HAP-1 (cell line): ENCODE results near the gene MAGI2.

ENCODE experiments used
- DNase-seq, 2 experiments: peaks; one replicate each; pipeline ENCODE4 v3.0.0-alpha.2; 2016 to 2020; ENCODE audit warnings: low spot score in 2 of 2
- H3K27me3 ChIP-seq: fragments of 250-450 bp; sonication (Bioruptor Pico); 2 replicates; pipeline ENCODE4 v1.5.1; 2020; ENCODE audit warnings: low read depth, mild to moderate bottlenecking, moderate library complexity
- H3K36me3 ChIP-seq: fragments of 250-450 bp; sonication (Bioruptor Pico); replicated peaks from 2 replicates; pipeline ENCODE4 v1.5.1; 2020; ENCODE audit warnings: mild to moderate bottlenecking
- H3K4me1 ChIP-seq: fragments of 250-450 bp; sonication (Bioruptor Pico); 2 replicates; pipeline ENCODE4 v1.5.1; 2020; ENCODE audit warnings: mild to moderate bottlenecking
- H3K4me3 ChIP-seq: fragments of 250-450 bp; sonication (Bioruptor Pico); 2 replicates; pipeline ENCODE4 v1.5.1; 2020; ENCODE audit warnings: mild to moderate bottlenecking, moderate library complexity
- H3K9me3 ChIP-seq: fragments of 250-450 bp; sonication (Bioruptor Pico); 2 replicates; pipeline ENCODE4 v1.5.1; 2020; ENCODE audit warnings: mild to moderate bottlenecking, moderate library complexity
- in situ Hi-C: fragments of 300-500 bp; cut with MboI; formaldehyde crosslinking; loops from 3 replicates; pipeline ENCODE4 v1.14.3; 2020; ENCODE audit warnings: low sequenced_read_pairs, inconsistent platforms, mixed read lengths

Gene MAGI2

GRCh38 chr7:78786055-78786454, 667.4 kb downstream of the MAGI2 start:
- no peaks in the 10 kb centered on the region for H3K9me3 ChIP-seq
- in situ Hi-C loops, result no loop called here
- no peak overlapping the region for H3K4me3 ChIP-seq

DNA sequence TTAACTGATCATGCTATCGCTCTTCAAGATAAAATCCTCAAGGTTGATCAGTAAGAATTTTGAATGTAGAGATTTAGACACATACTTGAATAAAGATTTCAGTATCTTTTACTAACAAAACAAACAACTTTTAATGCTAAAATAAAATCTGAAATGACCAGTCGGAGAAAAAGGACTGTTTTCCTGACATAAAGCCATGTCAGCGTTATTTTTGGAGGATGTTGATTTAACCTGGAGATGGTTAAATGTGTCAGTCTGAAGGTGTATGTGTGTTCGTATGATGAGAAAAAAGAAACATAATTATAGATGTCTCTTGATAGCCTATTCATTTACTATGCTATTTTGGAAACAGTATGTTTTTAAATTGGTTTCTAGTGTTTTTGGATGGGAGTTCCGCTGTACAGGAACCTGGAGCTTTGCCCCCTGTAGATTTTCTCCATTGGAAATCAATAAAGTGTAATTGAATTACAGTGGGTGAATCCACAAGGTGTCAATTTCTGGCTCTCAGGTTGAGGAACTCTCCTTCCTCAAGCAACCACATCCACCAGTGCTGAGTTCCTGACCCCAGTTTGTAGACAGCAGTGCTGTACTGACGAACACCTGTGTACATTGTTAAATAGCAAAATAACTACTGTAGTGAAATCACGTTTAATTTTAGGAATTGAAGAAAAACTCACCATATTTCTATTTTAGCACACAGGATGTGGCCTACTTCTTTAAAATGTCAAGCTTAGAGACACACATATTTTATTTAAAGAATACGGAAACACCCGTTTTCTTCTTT, 670.1 kb downstream of the MAGI2 start:
- in situ Hi-C loops, result no loop called here
- Histone ChIP-seq H3K4me1 (no peaks in the 10 kb centered on the region), H3K4me3 (no peak overlapping the region), H3K27me3 (no peaks in the 10 kb centered on the region), H3K9me3 (no peaks in the 10 kb centered on the region), H3K36me3 (no peaks in the 10 kb centered on the region)
- DNase-seq, result no peak

More at GRCh38 chr7:78786055-78786454, 667.4 kb downstream of the MAGI2 start:
- no peaks in the 10 kb centered on the region for H3K27me3 ChIP-seq
- H3K4me1 ChIP-seq, result no peaks in the 10 kb centered on the region
- no peaks in the 10 kb centered on the region for H3K36me3 ChIP-seq
- DNase-seq, result no peak

DNA sequence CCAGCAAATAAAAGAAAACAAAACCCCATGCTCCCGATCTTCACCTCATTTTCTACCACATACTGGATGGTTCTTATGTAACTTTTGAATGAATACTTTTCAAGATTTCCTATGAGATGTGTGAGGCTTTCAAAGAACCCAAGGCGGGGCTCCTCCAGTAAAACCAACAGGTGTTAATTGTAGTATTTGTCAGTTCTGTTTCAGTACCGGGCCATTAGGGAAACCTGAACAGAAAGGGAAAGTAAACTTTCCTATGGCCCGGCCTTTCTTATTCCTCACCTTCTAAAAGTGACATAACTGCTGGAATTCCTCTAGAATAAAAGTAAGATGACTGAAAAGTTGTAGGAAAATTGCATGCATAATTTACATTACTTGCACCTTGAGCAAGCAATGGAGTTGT, 672.9 kb downstream of the MAGI2 start:
- Histone ChIP-seq H3K4me3 (no peak overlapping the region), H3K36me3 (no peaks in the 10 kb centered on the region), H3K9me3 (no peaks in the 10 kb centered on the region), H3K27me3 (no peaks in the 10 kb centered on the region), H3K4me1 (peaks cover 4% of the 10 kb centered on the region; the same call in 1 of the 2 replicates)
- no peak for DNase-seq
- in situ Hi-C loops, result no loop called here

DNA sequence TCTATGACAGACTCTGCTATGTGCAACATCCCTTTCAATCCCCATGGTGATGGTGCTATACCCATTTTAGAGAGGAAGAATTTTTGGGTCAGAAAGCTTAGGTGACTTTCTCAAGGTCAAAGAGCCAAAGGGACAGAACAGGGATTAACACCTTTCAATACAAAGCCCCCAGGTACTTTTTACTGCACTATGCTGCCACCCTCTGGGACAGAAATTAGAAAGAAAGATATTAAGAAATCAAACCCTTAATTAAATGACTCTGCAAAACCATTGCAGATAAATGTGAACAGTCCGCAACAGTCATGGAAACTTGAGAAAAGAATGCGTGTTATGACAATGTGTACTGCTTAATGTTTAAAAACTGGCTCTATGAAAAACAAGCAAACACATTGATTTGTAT, 673.7 kb downstream of the MAGI2 start:
- Histone ChIP-seq H3K9me3 (no peaks in the 10 kb centered on the region), H3K27me3 (no peaks in the 10 kb centered on the region), H3K36me3 (no peaks in the 10 kb centered on the region), H3K4me1 (peaks cover 4% of the 10 kb centered on the region; the same call in 1 of the 2 replicates), H3K4me3 (no peak overlapping the region)
- in situ Hi-C loops, result no loop called here
- no peak for DNase-seq

GRCh38 chr7:78777829-78778228, 675.6 kb downstream of the MAGI2 start:
- peaks cover 4% of the 10 kb centered on the region; the same call in 1 of the 2 replicates for H3K4me1 ChIP-seq
- H3K36me3 ChIP-seq, result no peaks in the 10 kb centered on the region
- no peaks in the 10 kb centered on the region for H3K9me3 ChIP-seq
- no peak overlapping the region for H3K4me3 ChIP-seq
- no peak for DNase-seq
- H3K27me3 ChIP-seq, result no peaks in the 10 kb centered on the region
- in situ Hi-C loops, result no loop called here

GRCh38 chr7:78770422-78771410, 682.8 kb downstream of the MAGI2 start:
- Histone ChIP-seq H3K9me3 (no peaks in the 10 kb centered on the region), H3K36me3 (no peaks in the 10 kb centered on the region), H3K27me3 (no peaks in the 10 kb centered on the region), H3K4me1 (peaks cover 18% of the 10 kb centered on the region), H3K4me3 (peak overlapping the region; percentile 26)
- in situ Hi-C loops, result no loop called here
- DNase-seq, result peak; percentile 55 to 78

DNA sequence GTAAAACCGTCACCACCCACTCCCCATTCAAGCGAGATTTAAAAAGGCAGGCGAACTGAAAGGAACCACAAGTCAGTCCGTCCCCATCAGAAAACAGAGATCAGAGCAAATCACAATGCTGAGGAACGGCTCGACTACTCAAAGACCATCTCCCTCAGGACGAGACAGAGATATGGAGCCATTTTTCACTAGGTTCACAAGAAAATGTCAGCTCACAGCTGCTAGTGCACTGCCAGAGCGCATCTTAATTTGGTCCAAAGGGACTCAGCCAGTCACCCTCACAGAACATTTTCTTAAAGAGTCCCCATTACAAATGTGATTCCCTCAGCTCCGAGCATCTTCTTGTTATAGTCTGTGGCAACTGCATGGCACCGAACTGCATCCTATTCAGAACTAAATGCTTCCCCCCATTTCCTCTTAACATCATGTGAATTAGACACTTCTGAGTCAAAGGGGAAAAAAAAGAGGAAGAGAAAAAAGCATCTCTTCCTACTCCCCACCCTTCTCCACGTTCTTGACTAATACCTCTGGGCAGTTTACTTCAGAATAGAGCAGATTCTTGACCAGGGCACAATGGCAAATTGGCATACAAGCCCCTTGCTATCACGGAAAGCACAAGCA, 683.9 kb downstream of the MAGI2 start:
- H3K4me3 ChIP-seq, result peak overlapping the region; percentile 26
- H3K27me3 ChIP-seq, result no peaks in the 10 kb centered on the region
- H3K36me3 ChIP-seq, result no peaks in the 10 kb centered on the region
- DNase-seq, result no peak
- H3K4me1 ChIP-seq, result peaks cover 18% of the 10 kb centered on the region
- H3K9me3 ChIP-seq, result no peaks in the 10 kb centered on the region
- in situ Hi-C loops, result no loop called here

DNA sequence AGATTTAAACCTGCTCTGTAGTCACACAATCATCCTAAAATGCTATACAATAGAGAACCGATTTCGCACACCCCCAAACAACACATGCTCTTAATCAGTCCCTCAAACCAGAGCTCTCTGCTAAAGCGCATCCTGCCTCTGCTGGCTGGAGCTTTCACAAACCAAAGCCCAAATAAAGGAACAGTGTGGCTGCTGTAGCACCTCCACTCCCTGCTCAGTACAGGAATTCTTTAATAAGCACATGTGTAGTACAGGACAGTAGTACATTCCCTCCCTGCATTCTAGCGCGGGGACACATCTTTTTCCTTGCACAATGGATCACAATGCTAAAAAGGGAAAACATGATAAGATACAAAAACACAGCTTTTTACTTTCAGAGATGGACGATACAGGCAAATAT, 684.6 kb downstream of the MAGI2 start:
- H3K4me1 ChIP-seq, result peaks cover 18% of the 10 kb centered on the region
- H3K36me3 ChIP-seq, result no peaks in the 10 kb centered on the region
- H3K9me3 ChIP-seq, result no peaks in the 10 kb centered on the region
- no peak overlapping the region; the same call in 1 of the 2 replicates for H3K4me3 ChIP-seq
- H3K27me3 ChIP-seq, result no peaks in the 10 kb centered on the region
- no peak for DNase-seq
- in situ Hi-C loops, result no loop called here

DNA sequence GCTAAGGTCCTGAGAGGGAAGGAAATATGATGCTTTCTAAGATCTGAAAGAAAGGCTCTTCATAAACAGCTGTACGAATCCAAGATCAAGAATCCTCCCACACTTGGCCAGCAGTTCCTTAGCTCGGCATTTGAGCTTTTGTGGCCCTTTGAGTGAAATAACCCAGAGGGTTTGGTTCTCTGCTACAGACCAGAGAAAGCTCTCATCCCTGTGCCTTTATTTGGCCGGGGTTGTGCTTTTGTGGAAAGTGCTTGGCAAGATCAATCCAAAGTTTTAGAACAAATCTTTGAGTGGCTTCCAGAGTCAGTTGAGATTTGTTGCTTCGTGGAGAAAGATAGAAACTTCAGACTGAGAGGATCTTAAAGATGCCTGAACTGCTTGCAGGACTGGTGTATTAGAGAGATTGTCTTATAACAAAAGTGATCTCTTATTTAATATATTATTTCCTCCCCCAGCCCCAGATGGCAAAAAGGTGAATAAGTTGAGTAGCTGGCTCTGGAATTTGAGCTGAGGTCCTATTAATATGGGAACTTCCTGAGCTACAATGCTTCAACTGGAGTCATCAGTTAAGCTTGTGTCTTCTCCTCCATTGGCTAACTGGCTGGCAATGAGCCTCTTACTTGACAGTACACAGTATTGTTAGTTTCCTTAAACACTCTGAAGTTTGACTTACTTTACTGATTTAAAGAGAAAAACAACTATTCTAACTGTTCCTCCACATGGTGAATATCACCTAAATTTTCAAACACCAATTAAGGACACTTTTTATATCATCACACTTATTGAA, 687.3 kb downstream of the MAGI2 start:
- no peaks in the 10 kb centered on the region for H3K9me3 ChIP-seq
- H3K4me3 ChIP-seq, result no peak overlapping the region
- H3K27me3 ChIP-seq, result no peaks in the 10 kb centered on the region; the same call in 1 of the 2 replicates
- H3K36me3 ChIP-seq, result no peaks in the 10 kb centered on the region
- in situ Hi-C loops, result no loop called here
- DNase-seq, result no peak
- peaks cover 10% of the 10 kb centered on the region; the same call in 1 of the 2 replicates for H3K4me1 ChIP-seq

DNA sequence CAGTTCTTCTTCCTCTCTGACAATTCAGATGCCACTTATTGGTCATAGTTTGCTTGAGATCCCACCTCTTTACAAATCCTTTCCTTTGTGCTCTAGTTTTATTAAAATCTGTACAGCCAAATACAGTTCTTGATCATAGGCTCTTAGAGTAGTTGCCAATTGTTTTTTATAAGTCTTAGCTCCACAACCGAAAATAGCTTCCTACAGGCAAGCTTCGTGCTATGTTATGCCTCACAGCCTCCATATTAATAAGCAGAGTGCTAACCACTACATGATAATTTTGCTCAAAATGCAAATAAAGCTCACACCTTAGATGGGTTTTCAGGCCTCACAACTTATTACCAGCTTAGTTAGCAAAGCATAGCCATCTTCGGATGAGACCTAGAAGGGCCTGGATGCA, 688.9 kb downstream of the MAGI2 start:
- in situ Hi-C loops, result no loop called here
- Histone ChIP-seq H3K27me3 (no peaks in the 10 kb centered on the region; the same call in 1 of the 2 replicates), H3K4me3 (no peak overlapping the region), H3K4me1 (no peaks in the 10 kb centered on the region), H3K36me3 (no peaks in the 10 kb centered on the region), H3K9me3 (no peaks in the 10 kb centered on the region)
- no peak for DNase-seq

- in situ Hi-C loops, result no loop called here
- Histone ChIP-seq H3K27me3 (no peaks in the 10 kb centered on the region; the same call in 1 of the 2 replicates), H3K4me1 (no peaks in the 10 kb centered on the region), H3K4me3 (no peak overlapping the region), H3K36me3 (no peaks in the 10 kb centered on the region), H3K9me3 (no peaks in the 10 kb centered on the region)
- no peak for DNase-seq
Measured at GRCh38 chr7:78762625-78763024, 690.8 kb downstream of the MAGI2 start.

- H3K27me3 ChIP-seq, result no peaks in the 10 kb centered on the region; the same call in 1 of the 2 replicates
- H3K4me3 ChIP-seq, result no peak overlapping the region
- no peak for DNase-seq
- in situ Hi-C loops, result no loop called here
- H3K9me3 ChIP-seq, result no peaks in the 10 kb centered on the region
- no peaks in the 10 kb centered on the region for H3K36me3 ChIP-seq
- H3K4me1 ChIP-seq, result no peaks in the 10 kb centered on the region
Measured at GRCh38 chr7:78760620-78761355, 692.7 kb downstream of the MAGI2 start.
